Vagina (tissue), 2 donors: ENCODE results near the gene MT4. TPM values are rescaled to one million over a fixed set of nuclear protein-coding genes. Genes with fewer than 3 reads are reported as not detected.

ENCODE experiments used
- DNase-seq, 2 donors: peaks; one replicate each; pipeline ENCODE4 v3.0.0-alpha.2; 2017; ENCODE audit errors: extremely low spot score in 2 of 2
- H3K27ac ChIP-seq: fragments of 200-600 bp; sonication (generic); one replicate; pipeline ENCODE4 v1.5.1; 2019
- H3K27me3 ChIP-seq: fragments of 200-600 bp; sonication (generic); one replicate; pipeline ENCODE4 v1.5.1; 2019
- H3K36me3 ChIP-seq, 2 donors: fragments of 200-600 bp; sonication (generic); one replicate each; pipeline ENCODE4 v1.5.1; 2017 to 2019
- H3K4me1 ChIP-seq: fragments of 200-600 bp; sonication (generic); one replicate; pipeline ENCODE4 v1.5.1; 2019
- H3K4me3 ChIP-seq, 2 donors: fragments of 200-600 bp; sonication (generic); 1 replicate in 1 of 2; 2 replicates in 1 of 2; pipeline ENCODE4 v1.5.1; 2016 to 2019
- H3K9me3 ChIP-seq: fragments of 200-600 bp; sonication (generic); one replicate; pipeline ENCODE4 v1.5.1; 2019
- CTCF ChIP-seq, 3 experiments: fragments of 450-650 bp in 2 of 3; fragments of 200-600 bp in 1 of 3; sonication (generic) in 1 of 3; IDR thresholded peaks; one replicate each; pipeline ENCODE4 v1.5.1; 2017 to 2019; ENCODE audit warnings: antibody characterized with exemption in 3 of 3, mild to moderate bottlenecking in 2 of 3, moderate library complexity in 2 of 3
- POLR2A ChIP-seq, 2 donors: fragments of 450-650 bp; IDR thresholded peaks; one replicate each; pipeline ENCODE4 v1.6.1; 2017; ENCODE audit warnings: antibody characterized with exemption in 2 of 2, mild to moderate bottlenecking in 2 of 2, moderate library complexity in 2 of 2
- POLR2AphosphoS5 ChIP-seq, 2 donors: sonication (generic); formaldehyde crosslinking; IDR thresholded peaks; one replicate each; pipeline ENCODE4 v1.9.0; 2017; ENCODE audit warnings: antibody characterized with exemption in 2 of 2, mild to moderate bottlenecking in 2 of 2, low read depth in 1 of 2; ENCODE audit not compliant: insufficient read depth in 1 of 2
- intact Hi-C: fragments of 100-400 bp; cut with DNase I; formaldehyde crosslinking; loops from one replicate; pipeline ENCODE4 v1.15.1; 2023
- total RNA-seq: library from RNA; depleted of rRNA; stranded (reverse); fragments of >200 nt; gene quantifications from one replicate; pipeline ENCODE4 v1.2.3, GENCODE V29; 2016

MT4 gene
- total RNA-seq, 1 donor from 2014 or later, result 25.8 TPM

- no peaks in the 10 kb centered on the region for H3K9me3 ChIP-seq
- no peaks in the 10 kb centered on the region for H3K36me3 ChIP-seq
- H3K4me3 ChIP-seq, result no peak overlapping the region
- no peak overlapping the region for H3K27ac ChIP-seq
- H3K27me3 ChIP-seq, result no peaks in the 10 kb centered on the region
- TF ChIP-seq CTCF (IDR thresholded peaks at IDR 0.05), result no peak
- TF ChIP-seq POLR2A (IDR thresholded peaks at IDR 0.05), result no peak
- TF ChIP-seq POLR2AphosphoS5 (IDR thresholded peaks at IDR 0.05; ENCODE audit: insufficient read depth in 1 of 2, low read depth in 1 of 2), result no peak
- no peaks in the 10 kb centered on the region for H3K4me1 ChIP-seq
- intact Hi-C loops, result no loop called here
- DNase-seq, result no peak
Observed at GRCh38 chr16:56538331-56538730, 26.5 kb upstream of the MT4 start.

DNA sequence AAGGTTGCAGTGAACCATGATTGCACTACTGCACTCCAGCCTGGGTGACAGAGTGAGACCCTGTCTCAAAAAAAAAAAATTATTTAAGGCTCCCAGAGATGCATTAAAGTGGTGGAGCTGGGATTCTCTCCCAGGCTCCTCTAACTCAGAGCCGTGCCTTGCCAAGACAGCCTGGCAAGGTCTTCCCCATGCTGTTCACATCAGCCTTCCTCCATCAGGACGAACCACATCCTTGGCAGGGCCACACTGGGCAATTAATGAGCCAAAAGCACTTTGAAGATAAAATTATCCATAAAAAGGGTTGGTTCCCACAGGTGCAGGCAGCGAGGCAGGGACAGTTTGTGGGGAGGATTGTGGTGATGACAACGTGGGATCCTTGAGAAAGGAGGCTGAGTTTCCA, 25.2 kb upstream of the MT4 start:
- TF ChIP-seq POLR2AphosphoS5 (IDR thresholded peaks at IDR 0.05; ENCODE audit: insufficient read depth in 1 of 2, low read depth in 1 of 2) (no peak), POLR2A (IDR thresholded peaks at IDR 0.05) (no peak), CTCF (IDR thresholded peaks at IDR 0.05) (no peak)
- no peak overlapping the region for H3K4me3 ChIP-seq
- intact Hi-C loops, result no loop called here
- H3K27ac ChIP-seq, result peak overlapping the region; percentile 83
- DNase-seq, result no peak
- no peaks in the 10 kb centered on the region for H3K9me3 ChIP-seq
- no peaks in the 10 kb centered on the region for H3K4me1 ChIP-seq
- H3K27me3 ChIP-seq, result no peaks in the 10 kb centered on the region
- H3K36me3 ChIP-seq, result no peaks in the 10 kb centered on the region

DNA sequence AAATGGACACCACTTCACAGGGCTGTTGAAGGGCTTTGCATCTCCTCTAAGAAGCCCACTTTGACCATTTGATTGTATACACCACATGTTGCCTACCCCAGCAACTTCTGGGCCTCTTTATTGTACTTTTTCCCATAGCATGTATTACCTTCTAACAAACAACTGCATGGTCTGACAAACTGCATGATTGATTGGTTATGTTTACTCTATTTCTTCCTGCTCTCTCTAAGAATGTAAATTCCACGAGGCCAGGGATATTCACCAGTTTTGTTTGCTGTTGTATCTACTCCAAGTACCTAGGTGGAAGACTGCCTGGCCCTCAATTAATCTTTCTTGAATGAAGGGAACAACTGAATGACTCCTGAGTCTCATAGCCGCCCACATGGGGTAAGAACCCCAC, 22.8 kb upstream of the MT4 start:
- no peaks in the 10 kb centered on the region for H3K36me3 ChIP-seq
- H3K27ac ChIP-seq, result peak overlapping the region; percentile 83
- no peak overlapping the region for H3K4me3 ChIP-seq
- TF ChIP-seq POLR2AphosphoS5 (IDR thresholded peaks at IDR 0.05; ENCODE audit: insufficient read depth in 1 of 2, low read depth in 1 of 2) (no peak), CTCF (IDR thresholded peaks at IDR 0.05) (no peak), POLR2A (IDR thresholded peaks at IDR 0.05) (no peak)
- peaks cover 4% of the 10 kb centered on the region for H3K4me1 ChIP-seq
- no peak for DNase-seq
- H3K27me3 ChIP-seq, result no peaks in the 10 kb centered on the region
- no peaks in the 10 kb centered on the region for H3K9me3 ChIP-seq
- intact Hi-C loops, result no loop called here

GRCh38 chr16:56547120-56547948, 17.5 kb upstream of the MT4 start:
- DNase-seq, result peak in 1 of 2 donors; percentile 91
- H3K9me3 ChIP-seq, result no peaks in the 10 kb centered on the region
- H3K27ac ChIP-seq, result peak overlapping the region; percentile 73
- peaks cover 57% of the 10 kb centered on the region for H3K4me1 ChIP-seq
- peak in 1 of 2 donors; percentile 38 for TF ChIP-seq POLR2AphosphoS5 (IDR thresholded peaks at IDR 0.05; ENCODE audit: insufficient read depth in 1 of 2, low read depth in 1 of 2)
- no peak for TF ChIP-seq POLR2A (IDR thresholded peaks at IDR 0.05)
- TF ChIP-seq CTCF (IDR thresholded peaks at IDR 0.05), result no peak
- no peaks in the 10 kb centered on the region for H3K36me3 ChIP-seq
- no peaks in the 10 kb centered on the region for H3K27me3 ChIP-seq
- H3K4me3 ChIP-seq, result no peak overlapping the region
- intact Hi-C loops, result no loop called here

DNA sequence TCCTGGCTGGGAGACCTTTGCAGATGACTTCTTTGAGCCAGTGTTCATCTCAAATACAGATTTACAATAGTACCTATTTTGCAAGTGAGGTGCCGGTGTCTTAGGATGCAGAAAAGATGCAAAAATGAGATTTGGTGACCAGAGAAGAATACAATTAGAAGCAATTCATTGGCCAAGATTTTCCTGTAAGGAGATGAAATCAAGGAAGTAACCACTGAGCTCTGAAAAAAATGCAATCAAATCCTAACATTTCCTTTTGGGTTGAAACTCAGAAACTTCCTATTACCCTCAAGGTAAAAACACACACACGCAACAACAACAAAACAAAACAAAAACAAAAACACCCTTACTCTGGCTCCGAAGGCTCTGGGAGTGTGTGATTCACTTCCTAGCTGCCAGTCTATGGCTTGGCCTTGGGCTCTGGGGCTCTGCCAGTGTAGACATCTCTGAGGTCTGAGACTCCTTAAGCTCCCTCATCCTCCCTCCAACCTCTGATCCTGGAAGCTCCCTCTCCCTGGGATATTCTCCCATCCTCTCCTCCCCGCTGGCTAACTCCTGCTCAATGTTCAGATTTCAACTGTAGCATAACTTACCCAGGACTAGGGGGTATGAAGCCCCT, 16.8 kb upstream of the MT4 start:
- Histone ChIP-seq H3K4me1 (peaks cover 64% of the 10 kb centered on the region), H3K4me3 (no peak overlapping the region), H3K27me3 (no peaks in the 10 kb centered on the region), H3K9me3 (no peaks in the 10 kb centered on the region), H3K27ac (peak overlapping the region; percentile 73), H3K36me3 (no peaks in the 10 kb centered on the region)
- no peak for TF ChIP-seq POLR2A (IDR thresholded peaks at IDR 0.05)
- intact Hi-C loops, result no loop called here
- no peak for DNase-seq
